Measurements from ENCODE around the gene GOLGA8S. TPM values are rescaled to one million over a fixed set of nuclear protein-coding genes. Genes with fewer than 3 reads are reported as not detected.
"Not testable (repeated sequence)": the region's sequence is repeated elsewhere in the genome, so short reads cannot be mapped to it uniquely, and the experiment has no call there.

Gene GOLGA8S
- total RNA-seq, 2 experiments from 2014 or later: 0.11 TPM; not detected in 1

- ChIA-PET CTCF (no interaction called here), POLR2A (no interaction called here)
Measured at GRCh38 chr15:23397779-23398178, 43.2 kb downstream of the GOLGA8S start.

- POLR2A ChIA-PET, CTCF ChIA-PET: not testable (repeated sequence)
Measured at GRCh38 chr15:23398357-23398756, 43.8 kb downstream of the GOLGA8S start.

GRCh38 chr15:23399207-23399606, 44.7 kb downstream of the GOLGA8S start:
- CTCF ChIA-PET, POLR2A ChIA-PET: not testable (repeated sequence)

GRCh38 chr15:23401627-23402026, 47.1 kb downstream of the GOLGA8S start:
- CTCF ChIA-PET: no interaction called here
- POLR2A ChIA-PET: no interaction called here

- POLR2A ChIA-PET: no interaction called here
- CTCF ChIA-PET: no interaction called here
Measured at GRCh38 chr15:23402140-23402539, 47.6 kb downstream of the GOLGA8S start.

- ChIA-PET POLR2A (no interaction called here), CTCF (no interaction called here)
Measured at GRCh38 chr15:23402544-23402943, 48.0 kb downstream of the GOLGA8S start.

GRCh38 chr15:23403550-23403949, 49.0 kb downstream of the GOLGA8S start:
- CTCF ChIA-PET: no interaction called here
- POLR2A ChIA-PET: no interaction called here

- ChIA-PET CTCF (no interaction called here), POLR2A (no interaction called here)
Measured at GRCh38 chr15:23411841-23412240, 57.3 kb downstream of the GOLGA8S start.

GRCh38 chr15:23412881-23413600, 58.5 kb downstream of the GOLGA8S start:
- CTCF ChIA-PET, POLR2A ChIA-PET: not testable (repeated sequence)

Other genes starting within 250 kb of the GOLGA8S start
- not detected for gene GOLGA6L1, start 217.9 kb upstream of the GOLGA8S start, total RNA-seq
- gene GOLGA6L26, start 20.6 kb upstream of the GOLGA8S start, total RNA-seq: not detected
- not detected for gene GOLGA6L2, start 92.5 kb downstream of the GOLGA8S start, total RNA-seq
- gene MKRN3, start 210.9 kb downstream of the GOLGA8S start, total RNA-seq: 1 to 10 TPM; 1.1 TPM

Data from activated CD8-positive, alpha-beta memory T cell treated with anti-CD3 and anti-CD28 coated beads for 36 hours (primary cell).